Measurements from ENCODE around the gene NR5A2. TPM values are rescaled to one million over a fixed set of nuclear protein-coding genes. Genes with fewer than 3 reads are reported as not detected.

The NR5A2 gene
- polyA plus RNA-seq, 3 donors, result 0.03 to 0.31 TPM; not detected in 1

- Histone ChIP-seq H3K36me3 (replicated peaks in 1 of 2; ENCODE audit: control insufficient read depth in 1 of 2, insufficient read depth in 2 of 2, low read length in 2 of 2) (no peaks in the 10 kb centered on the region), H4K20me1 (ENCODE audit: insufficient read depth, low read length) (no peaks in the 10 kb centered on the region), H3K9me3 (replicated peaks in 1 of 2; ENCODE audit: control insufficient read depth in 1 of 2, insufficient read depth in 1 of 2, low read length in 2 of 2) (peaks cover 0 to 57% of the 10 kb centered on the region in 2 donors), H3K4me2 (replicated peaks; ENCODE audit: extremely low read depth, low read length, poor library complexity, severe bottlenecking) (peak overlapping the region; percentile 98), H3K27me3 (ENCODE audit: control insufficient read depth in 2 of 2, insufficient read depth in 2 of 2, low read length in 2 of 2) (peaks cover 92 to 99% of the 10 kb centered on the region in 2 donors), H2AFZ (ENCODE audit: insufficient read depth, low read depth, low read length, poor library complexity, severe bottlenecking) (peak overlapping the region; percentile 93), H3K4me3 (replicated peaks in 1 of 3; ENCODE audit: low read depth in 2 of 3, low read length in 3 of 3) (peak overlapping the region; percentile 33 to 84 (median 60)), H3K9ac (ENCODE audit: insufficient read depth, low read length, poor library complexity, severe bottlenecking) (peak overlapping the region; percentile 52), H3K4me1 (ENCODE audit: control insufficient read depth in 1 of 2, insufficient read depth in 2 of 2, low read length in 2 of 2) (peaks cover 46 to 66% of the 10 kb centered on the region in 2 donors), H3K27ac (ENCODE audit: low read depth in 1 of 2, low read length in 2 of 2) (no peak overlapping the region), H3K79me2 (ENCODE audit: insufficient read depth, low read length) (no peaks in the 10 kb centered on the region)
- H3K4me3 Mint-ChIP-seq, result peak overlapping the region; percentile 71 to 99
- H3K27ac Mint-ChIP-seq, result no peak overlapping the region
- DNase-seq, result peak in 1 of 3 donors; percentile 20
- intact Hi-C loops (cut with micrococcal nuclease), result loop anchor here in 1 of 2 donors (10.0 kb wide), 1 partner anchor 354 kb away; no protein-coding TSS in a partner anchor
- H3K36me3 Mint-ChIP-seq, result peaks cover 10 to 11% of the 10 kb centered on the region in 2 donors
- WGBS (ENCODE audit: insufficient coverage), result 20% methylated on average over 2 of the region's 32 CpGs
- peaks cover 45% of the 10 kb centered on the region for H3K4me1 Mint-ChIP-seq
- H3K9me3 Mint-ChIP-seq, result peaks cover 0 to 46% (median 24%) of the 10 kb centered on the region in 7 donors
- TF ChIP-seq, protein P1, sequence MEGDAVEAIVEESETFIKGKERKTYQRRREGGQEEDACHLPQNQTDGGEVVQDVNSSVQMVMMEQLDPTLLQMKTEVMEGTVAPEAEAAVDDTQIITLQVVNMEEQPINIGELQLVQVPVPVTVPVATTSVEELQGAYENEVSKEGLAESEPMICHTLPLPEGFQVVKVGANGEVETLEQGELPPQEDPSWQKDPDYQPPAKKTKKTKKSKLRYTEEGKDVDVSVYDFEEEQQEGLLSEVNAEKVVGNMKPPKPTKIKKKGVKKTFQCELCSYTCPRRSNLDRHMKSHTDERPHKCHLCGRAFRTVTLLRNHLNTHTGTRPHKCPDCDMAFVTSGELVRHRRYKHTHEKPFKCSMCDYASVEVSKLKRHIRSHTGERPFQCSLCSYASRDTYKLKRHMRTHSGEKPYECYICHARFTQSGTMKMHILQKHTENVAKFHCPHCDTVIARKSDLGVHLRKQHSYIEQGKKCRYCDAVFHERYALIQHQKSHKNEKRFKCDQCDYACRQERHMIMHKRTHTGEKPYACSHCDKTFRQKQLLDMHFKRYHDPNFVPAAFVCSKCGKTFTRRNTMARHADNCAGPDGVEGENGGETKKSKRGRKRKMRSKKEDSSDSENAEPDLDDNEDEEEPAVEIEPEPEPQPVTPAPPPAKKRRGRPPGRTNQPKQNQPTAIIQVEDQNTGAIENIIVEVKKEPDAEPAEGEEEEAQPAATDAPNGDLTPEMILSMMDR (IDR thresholded peaks at IDR 0.05), result no peak
- peaks cover 0 to 40% (median 39%) of the 10 kb centered on the region in 3 donors for H3K27me3 Mint-ChIP-seq (ENCODE audit: low read depth in 3 of 3)
Measured at GRCh38 chr1:200038325-200038980, 10.9 kb downstream of the NR5A2 start.

GRCh38 chr1:200038981-200039848 is 11.7 kb downstream of the NR5A2 start:
- Histone ChIP-seq H3K9me3 (replicated peaks in 1 of 2; ENCODE audit: control insufficient read depth in 1 of 2, insufficient read depth in 1 of 2, low read length in 2 of 2) (peaks cover 0 to 50% of the 10 kb centered on the region in 2 donors), H3K4me3 (replicated peaks in 1 of 3; ENCODE audit: low read depth in 2 of 3, low read length in 3 of 3) (peak overlapping the region; percentile 33 to 84 (median 60)), H3K79me2 (ENCODE audit: insufficient read depth, low read length) (no peaks in the 10 kb centered on the region), H3K9ac (ENCODE audit: insufficient read depth, low read length, poor library complexity, severe bottlenecking) (peak overlapping the region; percentile 52), H3K36me3 (replicated peaks in 1 of 2; ENCODE audit: control insufficient read depth in 1 of 2, insufficient read depth in 2 of 2, low read length in 2 of 2) (no peaks in the 10 kb centered on the region), H3K4me1 (ENCODE audit: control insufficient read depth in 1 of 2, insufficient read depth in 2 of 2, low read length in 2 of 2) (peaks cover 46 to 66% of the 10 kb centered on the region in 2 donors), H3K27me3 (ENCODE audit: control insufficient read depth in 2 of 2, insufficient read depth in 2 of 2, low read length in 2 of 2) (peaks cover 92 to 99% of the 10 kb centered on the region in 2 donors), H2AFZ (ENCODE audit: insufficient read depth, low read depth, low read length, poor library complexity, severe bottlenecking) (peak overlapping the region; percentile 93), H3K4me2 (replicated peaks; ENCODE audit: extremely low read depth, low read length, poor library complexity, severe bottlenecking) (peak overlapping the region; percentile 98), H4K20me1 (ENCODE audit: insufficient read depth, low read length) (no peaks in the 10 kb centered on the region), H3K27ac (ENCODE audit: low read depth in 1 of 2, low read length in 2 of 2) (no peak overlapping the region)
- WGBS (ENCODE audit: insufficient coverage), result under 1% methylated on average over 71 of the region's 79 CpGs
- peaks cover 0 to 46% (median 24%) of the 10 kb centered on the region in 7 donors for H3K9me3 Mint-ChIP-seq
- peak overlapping the region; percentile 89 to 99 for H3K4me3 Mint-ChIP-seq
- H3K4me1 Mint-ChIP-seq, result peaks cover 45% of the 10 kb centered on the region
- peaks cover 10 to 11% of the 10 kb centered on the region in 2 donors for H3K36me3 Mint-ChIP-seq
- H3K27ac Mint-ChIP-seq, result peak overlapping the region in 1 of 7 donors; percentile 41
- peaks cover 0 to 47% (median 44%) of the 10 kb centered on the region in 3 donors for H3K27me3 Mint-ChIP-seq (ENCODE audit: low read depth in 3 of 3)
- TF ChIP-seq, protein P1 (IDR thresholded peaks at IDR 0.05), result no peak
- intact Hi-C loops (cut with micrococcal nuclease), result loop anchor here in 1 of 2 donors (10.0 kb wide), 1 partner anchor 354 kb away; no protein-coding TSS in a partner anchor
- DNase-seq, result peak; percentile 40 to 55 (median 40)
